Spinal cord (tissue), 10 donors: Measurements from ENCODE around the gene NYNRIN. TPM values are rescaled to one million over a fixed set of nuclear protein-coding genes. Genes with fewer than 3 reads are reported as not detected.
A peak's percentile ranks its signal among the peaks of the same experiment; 100 is the strongest.

Source experiments
- DNase-seq, 6 donors: peaks; one replicate each; pipeline versions ENCODE4 v3.0.0 to v3.0.0-alpha.2; 2013 to 2015; ENCODE audit warnings: low spot score in 6 of 6, low read depth in 4 of 6
- H3K27ac ChIP-seq: one replicate; pipeline ENCODE4 v1.5.1; 2013; ENCODE audit warnings: low read depth, low read length, control low read depth
- H3K27me3 ChIP-seq: one replicate; pipeline ENCODE4 v1.6.1; 2013; ENCODE audit warnings: low read length; ENCODE audit not compliant: control insufficient read depth, insufficient read depth
- H3K36me3 ChIP-seq: one replicate; pipeline ENCODE4 v1.6.1; 2013; ENCODE audit warnings: low read length; ENCODE audit not compliant: control insufficient read depth, insufficient read depth
- H3K4me1 ChIP-seq: one replicate; pipeline ENCODE4 v1.6.1; 2013; ENCODE audit warnings: low read length; ENCODE audit not compliant: control insufficient read depth, insufficient read depth
- H3K4me3 ChIP-seq: one replicate; pipeline ENCODE4 v1.5.1; 2013; ENCODE audit warnings: low read depth, low read length, control low read depth
- H3K9me3 ChIP-seq: one replicate; pipeline ENCODE4 v1.6.1; 2013; ENCODE audit warnings: low read length; ENCODE audit not compliant: control insufficient read depth, insufficient read depth
- WGBS: methylation state at CpG from one replicate; pipeline ENCODE4 v1.1.5; 2013; ENCODE audit warnings: missing lambda C conversion rate; ENCODE audit not compliant: insufficient coverage; 5-methylcytosine and 5-hydroxymethylcytosine counted together
- polyA plus RNA-seq, 2 donors: library from polyadenylated mRNA; unstranded; fragments of 120-200 nt; gene quantifications; one replicate each; pipeline ENCODE4 v1.2.1, GENCODE V29; 2013; ENCODE audit not compliant: insufficient read length in 2 of 2
- total RNA-seq, 2 donors: library from RNA; depleted of rRNA in 1 of 2; stranded (reverse); fragments of 120-200 nt in 1 of 2; fragments of >200 nt in 1 of 2; gene quantifications; one replicate each; pipeline versions ENCODE4 v1.2.3 to v1.2.4, GENCODE V29; 2013 to 2014
- donor health status: healthy.

Gene NYNRIN
- total and polyA plus RNA-seq, 4 donors, result 14.8 to 37.4 (median 30.2) TPM

GRCh38 chr14:24418492-24418873 lies 19.7 kb downstream of the NYNRIN start:
- H3K4me3 ChIP-seq, result no peak overlapping the region
- peaks cover 7% of the 10 kb centered on the region for H3K4me1 ChIP-seq
- no peak for DNase-seq
- H3K27ac ChIP-seq, result no peak overlapping the region
- H3K9me3 ChIP-seq, result no peaks in the 10 kb centered on the region
- H3K36me3 ChIP-seq, result peaks cover 33% of the 10 kb centered on the region
- WGBS, result 83% methylated on average over 6 of the region's 6 CpGs
- no peaks in the 10 kb centered on the region for H3K27me3 ChIP-seq

- no peak for DNase-seq
- Histone ChIP-seq H3K36me3 (no peaks in the 10 kb centered on the region), H3K9me3 (no peaks in the 10 kb centered on the region), H3K27ac (no peak overlapping the region), H3K4me3 (no peak overlapping the region), H3K4me1 (no peaks in the 10 kb centered on the region), H3K27me3 (no peaks in the 10 kb centered on the region)
- WGBS, result 71% methylated on average over 4 of the region's 4 CpGs
Measured at GRCh38 chr14:24422261-24422660, 23.5 kb downstream of the NYNRIN start.

GRCh38 chr14:24422694-24423601 lies 24.1 kb downstream of the NYNRIN start:
- Histone ChIP-seq H3K27ac (no peak overlapping the region), H3K9me3 (no peaks in the 10 kb centered on the region), H3K4me1 (no peaks in the 10 kb centered on the region), H3K27me3 (no peaks in the 10 kb centered on the region), H3K36me3 (no peaks in the 10 kb centered on the region), H3K4me3 (no peak overlapping the region)
- WGBS, result 74% methylated on average over 8 of the region's 12 CpGs
- DNase-seq, result no peak

- peaks cover 3% of the 10 kb centered on the region for H3K36me3 ChIP-seq
- WGBS, result 56% methylated on average over 1 of the region's 3 CpGs
- no peak for DNase-seq
Measured at GRCh38 chr14:24425704-24426103, 26.9 kb downstream of the NYNRIN start.

GRCh38 chr14:24426150-24426911 lies 27.5 kb downstream of the NYNRIN start:
- Histone ChIP-seq H3K27ac (no peak overlapping the region), H3K9me3 (no peaks in the 10 kb centered on the region), H3K4me3 (no peak overlapping the region), H3K27me3 (peaks cover 4% of the 10 kb centered on the region), H3K4me1 (peaks cover 25% of the 10 kb centered on the region), H3K36me3 (peaks cover 5% of the 10 kb centered on the region)
- WGBS, result 86% methylated on average over 1 of the region's 2 CpGs
- DNase-seq, result no peak

More at GRCh38 chr14:24425704-24426103, 26.9 kb downstream of the NYNRIN start:
- H3K4me3 ChIP-seq, result no peak overlapping the region
- H3K9me3 ChIP-seq, result no peaks in the 10 kb centered on the region
- peaks cover 4% of the 10 kb centered on the region for H3K27me3 ChIP-seq
- H3K4me1 ChIP-seq, result peaks cover 19% of the 10 kb centered on the region
- no peak overlapping the region for H3K27ac ChIP-seq

- no peak for DNase-seq
- H3K36me3 ChIP-seq, result peaks cover 12% of the 10 kb centered on the region
- 77% methylated on average over 6 of the region's 8 CpGs for WGBS
- H3K4me3 ChIP-seq, result no peak overlapping the region
- no peaks in the 10 kb centered on the region for H3K9me3 ChIP-seq
- H3K27ac ChIP-seq, result no peak overlapping the region
- H3K4me1 ChIP-seq, result peaks cover 32% of the 10 kb centered on the region
- peaks cover 4% of the 10 kb centered on the region for H3K27me3 ChIP-seq
Measured at GRCh38 chr14:24426912-24427536, 28.2 kb downstream of the NYNRIN start.

- 90% methylated on average over 18 of the region's 18 CpGs for WGBS
- Histone ChIP-seq H3K36me3 (peaks cover 19% of the 10 kb centered on the region), H3K4me1 (peaks cover 39% of the 10 kb centered on the region)
Measured at GRCh38 chr14:24427537-24428508, 29.0 kb downstream of the NYNRIN start.

GRCh38 chr14:24428628-24429394 lies 30.0 kb downstream of the NYNRIN start:
- no peaks in the 10 kb centered on the region for H3K9me3 ChIP-seq
- WGBS, result 88% methylated on average over 18 of the region's 18 CpGs
- peak overlapping the region; percentile 91 for H3K27ac ChIP-seq
- H3K27me3 ChIP-seq, result peaks cover 4% of the 10 kb centered on the region
- H3K36me3 ChIP-seq, result peaks cover 19% of the 10 kb centered on the region
- peaks cover 39% of the 10 kb centered on the region for H3K4me1 ChIP-seq
- H3K4me3 ChIP-seq, result peak overlapping the region; percentile 46
- DNase-seq, result no peak

More at GRCh38 chr14:24427537-24428508, 29.0 kb downstream of the NYNRIN start:
- DNase-seq, result no peak
- H3K9me3 ChIP-seq, result no peaks in the 10 kb centered on the region
- H3K27me3 ChIP-seq, result peaks cover 4% of the 10 kb centered on the region
- no peak overlapping the region for H3K4me3 ChIP-seq
- no peak overlapping the region for H3K27ac ChIP-seq
